HCT116 (cell line): ENCODE measurements around the gene PRSS1.
"Not testable (repeated sequence)": the region's sequence is repeated elsewhere in the genome, so short reads cannot be mapped to it uniquely, and the experiment has no call there.

Source experiments
- CEBPB ChIP-seq: IDR thresholded peaks from 2 replicates; pipeline ENCODE4 v1.6.1; 2012; ENCODE audit warnings: low read depth
- EGR1 ChIP-seq: IDR thresholded peaks from 2 replicates; pipeline ENCODE4 v1.6.1; 2012; ENCODE audit warnings: low read depth
- EZH2 ChIP-seq: fragments of 200-600 bp; sonication (generic); IDR thresholded peaks from 2 replicates; pipeline ENCODE4 v1.6.1; 2017; ENCODE audit warnings: antibody characterized with exemption, mixed run types
- EZH2phosphoT487 ChIP-seq: fragments of 200-600 bp; IDR thresholded peaks from 2 replicates; pipeline ENCODE4 v1.6.1; 2018; ENCODE audit warnings: antibody characterized with exemption, borderline replicate concordance
- JUND ChIP-seq: IDR thresholded peaks from 2 replicates; pipeline ENCODE4 v1.6.1; 2012
- POLR2A ChIP-seq: IDR thresholded peaks from 2 replicates; pipeline ENCODE4 v1.7.0; 2011; ENCODE audit warnings: borderline replicate concordance; ENCODE audit not compliant: insufficient read depth, insufficient read length; ENCODE audit errors: extremely low read depth
- POLR2AphosphoS5 ChIP-seq: IDR thresholded peaks from 2 replicates; pipeline ENCODE4 v1.6.1; 2011; ENCODE audit warnings: mild to moderate bottlenecking, low read depth, low read length, moderate library complexity
- SIN3A ChIP-seq: IDR thresholded peaks from 2 replicates; pipeline ENCODE4 v1.6.1; 2012; ENCODE audit warnings: low read depth
- SRF ChIP-seq: IDR thresholded peaks from 2 replicates; pipeline ENCODE4 v1.6.1; 2012; ENCODE audit warnings: low read depth
- TCF7L2 ChIP-seq: IDR thresholded peaks from 2 replicates; pipeline ENCODE4 v1.7.0; 2011; ENCODE audit warnings: borderline replicate concordance, inconsistent platforms; ENCODE audit not compliant: insufficient read depth, insufficient read length; ENCODE audit errors: extremely low read depth
- ZBTB33 ChIP-seq: IDR thresholded peaks from 2 replicates; pipeline ENCODE4 v1.6.1; 2011; ENCODE audit warnings: mild to moderate bottlenecking, low read length, moderate library complexity; ENCODE audit not compliant: insufficient replicate concordance; ENCODE audit errors: extremely low read depth
- ZNF274 ChIP-seq: fragments of 200-500 bp; sonication (Bioruptor generic); IDR thresholded peaks from 2 replicates; pipeline ENCODE4 v1.6.1; 2014; ENCODE audit warnings: mild to moderate bottlenecking, low read depth, low read length, inconsistent platforms
- TF ChIP-seq, protein P1 (sequence below), 3 experiments: fragments of 200-600 bp in 1 of 3; sonication (generic) in 1 of 3; IDR thresholded peaks in 2 of 3; conservative IDR thresholded peaks in 1 of 3; 2 replicates each; pipeline ENCODE4 v1.5.1; 2012 to 2017; ENCODE audit warnings: low read depth in 2 of 3, low read length in 2 of 3, antibody characterized with exemption in 1 of 3, borderline replicate concordance in 1 of 3, control low read depth in 1 of 3, mild to moderate bottlenecking in 1 of 3, mixed read lengths in 1 of 3, mixed run types in 1 of 3, moderate library complexity in 1 of 3; ENCODE audit not compliant: insufficient read depth in 1 of 3
- TF ChIP-seq, protein P2 (sequence below): IDR thresholded peaks from 2 replicates; pipeline ENCODE4 v1.6.1; 2012

DNA sequence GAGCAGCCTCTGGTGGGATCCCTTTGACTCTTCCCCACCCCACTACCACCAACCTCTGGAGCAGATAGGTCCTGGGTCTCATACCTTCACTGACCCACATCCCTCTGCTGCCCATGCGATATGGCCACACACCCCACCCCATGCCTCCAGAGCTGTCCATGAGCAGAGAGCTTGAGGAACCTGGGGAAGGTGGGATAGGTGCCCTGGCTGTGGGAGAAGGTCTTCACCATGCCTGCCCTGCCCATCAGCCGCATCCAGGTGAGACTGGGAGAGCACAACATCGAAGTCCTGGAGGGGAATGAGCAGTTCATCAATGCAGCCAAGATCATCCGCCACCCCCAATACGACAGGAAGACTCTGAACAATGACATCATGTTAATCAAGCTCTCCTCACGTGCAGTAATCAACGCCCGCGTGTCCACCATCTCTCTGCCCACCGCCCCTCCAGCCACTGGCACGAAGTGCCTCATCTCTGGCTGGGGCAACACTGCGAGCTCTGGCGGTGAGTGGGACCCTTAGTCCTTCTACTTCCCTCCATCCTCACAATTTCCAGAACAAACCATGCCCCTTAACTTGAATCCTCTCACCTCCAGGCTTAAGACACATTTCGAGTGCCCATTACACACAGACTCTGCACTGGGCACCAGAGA is 2.4 kb downstream of the PRSS1 start:
- not testable (repeated sequence) for TF ChIP-seq POLR2AphosphoS5, POLR2A, JUND, SIN3A, EZH2, SRF, EZH2phosphoT487, ZBTB33, ZNF274, TCF7L2, CEBPB, EGR1
- TF ChIP-seq, protein P1, sequence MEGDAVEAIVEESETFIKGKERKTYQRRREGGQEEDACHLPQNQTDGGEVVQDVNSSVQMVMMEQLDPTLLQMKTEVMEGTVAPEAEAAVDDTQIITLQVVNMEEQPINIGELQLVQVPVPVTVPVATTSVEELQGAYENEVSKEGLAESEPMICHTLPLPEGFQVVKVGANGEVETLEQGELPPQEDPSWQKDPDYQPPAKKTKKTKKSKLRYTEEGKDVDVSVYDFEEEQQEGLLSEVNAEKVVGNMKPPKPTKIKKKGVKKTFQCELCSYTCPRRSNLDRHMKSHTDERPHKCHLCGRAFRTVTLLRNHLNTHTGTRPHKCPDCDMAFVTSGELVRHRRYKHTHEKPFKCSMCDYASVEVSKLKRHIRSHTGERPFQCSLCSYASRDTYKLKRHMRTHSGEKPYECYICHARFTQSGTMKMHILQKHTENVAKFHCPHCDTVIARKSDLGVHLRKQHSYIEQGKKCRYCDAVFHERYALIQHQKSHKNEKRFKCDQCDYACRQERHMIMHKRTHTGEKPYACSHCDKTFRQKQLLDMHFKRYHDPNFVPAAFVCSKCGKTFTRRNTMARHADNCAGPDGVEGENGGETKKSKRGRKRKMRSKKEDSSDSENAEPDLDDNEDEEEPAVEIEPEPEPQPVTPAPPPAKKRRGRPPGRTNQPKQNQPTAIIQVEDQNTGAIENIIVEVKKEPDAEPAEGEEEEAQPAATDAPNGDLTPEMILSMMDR (IDR thresholded peaks at IDR 0.05 in 2 of 3, conservative IDR thresholded peaks at IDR 0.05 in 1 of 3; ENCODE audit: borderline replicate concordance in 1 of 3, insufficient read depth in 1 of 3, low read depth in 2 of 3, low read length in 2 of 3) = not testable (repeated sequence)
- TF ChIP-seq, protein P2, sequence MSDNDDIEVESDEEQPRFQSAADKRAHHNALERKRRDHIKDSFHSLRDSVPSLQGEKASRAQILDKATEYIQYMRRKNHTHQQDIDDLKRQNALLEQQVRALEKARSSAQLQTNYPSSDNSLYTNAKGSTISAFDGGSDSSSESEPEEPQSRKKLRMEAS = not testable (repeated sequence)
